GM12864 (cell line): ENCODE data around the gene TOGARAM2.
"Not testable (repeated sequence)": the region's sequence is repeated elsewhere in the genome, so short reads cannot be mapped to it uniquely, and the experiment has no call there.

Experiments used
- DNase-seq: peaks from one replicate; pipeline ENCODE4 v3.0.0-alpha.2; 2011; ENCODE audit warnings: low read depth
- H3K4me3 ChIP-seq: 2 replicates; pipeline ENCODE4 v1.5.1; 2011; ENCODE audit warnings: mild to moderate bottlenecking, low read depth, low read length, control low read depth
- TF ChIP-seq, protein P1 (sequence below): IDR thresholded peaks from 2 replicates; pipeline ENCODE4 v1.5.1; 2011; ENCODE audit warnings: low read depth, mild to moderate bottlenecking, moderate library complexity, low read length, control low read depth, inconsistent platforms; ENCODE audit errors: missing control alignments

Gene TOGARAM2

DNA sequence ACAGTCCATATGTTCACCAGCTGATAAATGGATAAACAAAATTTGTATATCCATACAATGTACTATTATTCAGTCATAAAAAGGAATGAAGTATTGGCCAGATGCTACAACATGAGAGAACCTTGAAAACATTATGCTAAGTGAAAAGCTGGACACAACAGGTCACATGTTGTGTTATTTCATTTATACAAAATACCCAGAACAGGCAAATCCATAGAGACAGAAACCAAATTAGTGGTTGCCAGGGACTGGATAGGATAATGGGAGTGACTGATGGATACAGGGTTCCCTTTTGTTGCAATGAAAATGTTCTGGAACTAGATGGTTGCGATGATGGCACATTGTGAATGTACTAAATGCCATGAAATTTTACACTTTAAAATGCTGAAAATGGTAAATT lies 103.5 kb downstream of the TOGARAM2 start:
- DNase-seq = no peak
- TF ChIP-seq, protein P1, sequence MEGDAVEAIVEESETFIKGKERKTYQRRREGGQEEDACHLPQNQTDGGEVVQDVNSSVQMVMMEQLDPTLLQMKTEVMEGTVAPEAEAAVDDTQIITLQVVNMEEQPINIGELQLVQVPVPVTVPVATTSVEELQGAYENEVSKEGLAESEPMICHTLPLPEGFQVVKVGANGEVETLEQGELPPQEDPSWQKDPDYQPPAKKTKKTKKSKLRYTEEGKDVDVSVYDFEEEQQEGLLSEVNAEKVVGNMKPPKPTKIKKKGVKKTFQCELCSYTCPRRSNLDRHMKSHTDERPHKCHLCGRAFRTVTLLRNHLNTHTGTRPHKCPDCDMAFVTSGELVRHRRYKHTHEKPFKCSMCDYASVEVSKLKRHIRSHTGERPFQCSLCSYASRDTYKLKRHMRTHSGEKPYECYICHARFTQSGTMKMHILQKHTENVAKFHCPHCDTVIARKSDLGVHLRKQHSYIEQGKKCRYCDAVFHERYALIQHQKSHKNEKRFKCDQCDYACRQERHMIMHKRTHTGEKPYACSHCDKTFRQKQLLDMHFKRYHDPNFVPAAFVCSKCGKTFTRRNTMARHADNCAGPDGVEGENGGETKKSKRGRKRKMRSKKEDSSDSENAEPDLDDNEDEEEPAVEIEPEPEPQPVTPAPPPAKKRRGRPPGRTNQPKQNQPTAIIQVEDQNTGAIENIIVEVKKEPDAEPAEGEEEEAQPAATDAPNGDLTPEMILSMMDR = no peak
- H3K4me3 ChIP-seq = no peak overlapping the region

DNA sequence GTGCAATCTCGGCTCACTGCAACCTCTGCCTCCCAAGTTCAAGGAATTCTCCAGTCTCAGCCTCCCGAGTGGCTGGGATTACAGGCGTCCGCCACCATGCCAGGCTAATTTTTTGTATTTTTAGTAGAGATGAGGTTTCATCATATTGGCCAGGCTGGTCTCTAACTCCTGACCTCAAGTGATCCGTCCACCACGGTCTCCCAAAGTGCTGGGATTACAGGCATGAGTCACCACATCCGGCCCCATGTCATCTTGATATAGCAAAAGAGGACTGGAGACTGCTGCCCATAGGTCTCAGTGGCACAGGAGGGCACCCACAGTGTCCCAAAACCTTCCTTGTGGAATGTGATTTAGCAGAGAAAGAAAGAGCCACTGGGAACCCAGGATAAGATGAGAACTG lies 109.2 kb downstream of the TOGARAM2 start:
- H3K4me3 ChIP-seq, DNase-seq: not testable (repeated sequence)

- DNase-seq = no peak
Observed at GRCh38 chr2:29096969-29097368, 115.9 kb downstream of the TOGARAM2 start.

GRCh38 chr2:29097569-29097968 lies 116.5 kb downstream of the TOGARAM2 start:
- no peak overlapping the region for H3K4me3 ChIP-seq
- DNase-seq = no peak
- TF ChIP-seq, protein P1 = no peak

More at GRCh38 chr2:29096969-29097368, 115.9 kb downstream of the TOGARAM2 start:
- H3K4me3 ChIP-seq = no peak overlapping the region
- TF ChIP-seq, protein P1 = no peak

- no peak overlapping the region for H3K4me3 ChIP-seq
- TF ChIP-seq, protein P1 = no peak
- DNase-seq = no peak
Observed at GRCh38 chr2:29100564-29100963, 119.5 kb downstream of the TOGARAM2 start.
